ENCODE measurements around the gene GABRB1.

DNA sequence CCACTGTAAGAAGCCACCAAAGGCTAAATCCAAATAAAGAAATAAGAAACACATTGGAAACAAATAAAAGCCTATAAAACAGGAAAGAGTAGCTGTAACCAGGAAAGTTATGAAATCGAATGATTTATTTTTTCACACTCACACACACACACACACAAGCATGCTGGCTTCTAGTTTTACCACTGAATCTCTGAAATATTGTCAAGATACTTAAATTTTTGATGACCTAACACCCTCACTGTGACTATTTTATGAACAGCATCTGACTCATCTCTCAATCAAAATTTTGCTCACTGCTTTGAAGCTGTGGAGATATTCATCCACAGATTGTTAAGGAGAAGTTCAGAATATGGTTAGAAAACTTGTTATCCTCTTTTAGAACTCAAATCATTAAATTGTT lies 13.9 kb upstream of the GABRB1 start:
- TF ChIP-seq EZH2 (IDR thresholded peaks at IDR 0.05) (no peak), POLR2AphosphoS5 (IDR thresholded peaks at IDR 0.05; ENCODE audit: borderline replicate concordance, low read depth, low read length) (no peak)

Data from SK-N-MC (cell line).